CD4-positive, alpha-beta T cell (primary cell): ENCODE results near the gene FHOD3. TPM values are rescaled to one million over a fixed set of nuclear protein-coding genes. Genes with fewer than 3 reads are reported as not detected.

ENCODE experiments used
- ATAC-seq: fragments of 200-7000 bp; cut with Tn5 transposase; one replicate; pipeline ENCODE4 v1.10.0; 2022; ENCODE audit warnings: mild to moderate bottlenecking; ENCODE audit not compliant: poor library complexity
- CTCF ChIA-PET: fragments of 350-600 bp; sonication (Branson Sonifier 250); formaldehyde crosslinking; loops from one replicate; lab custom pipeline; 2021; ENCODE audit warnings: antibody characterized with exemption, inconsistent platforms; lab: Charles Lee
- POLR2A ChIA-PET: fragments of 350-600 bp; sonication (Branson Sonifier 250); formaldehyde crosslinking; loops from one replicate; lab custom pipeline; 2021; ENCODE audit warnings: antibody characterized with exemption, inconsistent platforms; lab: Charles Lee
- DNase-seq, 14 experiments: peaks; one replicate each; pipeline ENCODE4 v3.0.0-alpha.2; 2013 to 2020; ENCODE audit warnings: mixed read lengths in 2 of 14
- H3K27ac ChIP-seq, 2 donors: one replicate each; pipeline versions ENCODE4 v1.5.1 to v1.7.0; 2013; ENCODE audit warnings: low read length in 2 of 2, low read depth in 1 of 2, mild to moderate bottlenecking in 1 of 2
- H3K27me3 ChIP-seq, 2 experiments: 1 replicate in 1 of 2; 2 replicates in 1 of 2; pipeline versions ENCODE4 v1.6.1 to v1.7.0; 2013; ENCODE audit warnings: low read length in 2 of 2, control low read depth in 1 of 2, mild to moderate bottlenecking in 1 of 2, moderate library complexity in 1 of 2; ENCODE audit not compliant: insufficient read depth in 2 of 2, control insufficient read depth in 1 of 2
- H3K36me3 ChIP-seq: one replicate; pipeline ENCODE4 v1.6.1; 2013; ENCODE audit warnings: low read length, control low read depth; ENCODE audit not compliant: insufficient read depth
- H3K4me1 ChIP-seq: one replicate; pipeline ENCODE4 v1.6.1; 2013; ENCODE audit warnings: low read length, control low read depth; ENCODE audit not compliant: insufficient read depth
- H3K4me3 ChIP-seq: one replicate; pipeline ENCODE4 v1.5.1; 2013; ENCODE audit warnings: mild to moderate bottlenecking, low read length, moderate library complexity
- H3K9me3 ChIP-seq, 2 experiments: 1 replicate in 1 of 2; 2 replicates in 1 of 2; pipeline versions ENCODE4 v1.6.1 to v1.7.0; 2013; ENCODE audit warnings: low read length in 2 of 2, mild to moderate bottlenecking in 2 of 2, control low read depth in 1 of 2, moderate library complexity in 1 of 2; ENCODE audit not compliant: control insufficient read depth in 1 of 2, insufficient read depth in 1 of 2
- H3K27ac Mint-ChIP-seq: one replicate; pipeline ENCODE4 v1.8.0; 2020; ENCODE audit warnings: mixed read lengths
- H3K27me3 Mint-ChIP-seq: one replicate; pipeline ENCODE4 v1.8.0; 2021; ENCODE audit warnings: mixed read lengths
- H3K36me3 Mint-ChIP-seq: one replicate; pipeline ENCODE4 v1.8.0; 2021; ENCODE audit warnings: low read depth, mixed read lengths
- H3K4me1 Mint-ChIP-seq: one replicate; pipeline ENCODE4 v1.8.0; 2021; ENCODE audit warnings: low read depth, mixed read lengths
- H3K4me3 Mint-ChIP-seq: one replicate; pipeline ENCODE4 v1.8.0; 2020; ENCODE audit warnings: mild to moderate bottlenecking, mixed read lengths
- H3K9me3 Mint-ChIP-seq: one replicate; pipeline ENCODE4 v1.8.0; 2020; ENCODE audit warnings: mixed read lengths
- intact Hi-C, 2 experiments: fragments of 100-400 bp; cut with DNase I in 1 of 2; cut with micrococcal nuclease in 1 of 2; formaldehyde crosslinking; loops; one replicate each; pipeline versions ENCODE4 v1.15.1 to v1.9.0; 2023 to 2025; cut with DNase I, micrococcal nuclease
- total RNA-seq, 174 experiments: library from RNA in 2 of 174; stranded (reverse) in 2 of 174; gene quantifications; one replicate each; pipeline ENCODE4 v1.2.3 and lab custom pipeline; 2021 to 2026
- TF ChIP-seq, protein P1 (sequence below): fragments of 200-600 bp; IDR thresholded peaks from one replicate; pipeline ENCODE4 v1.8.0; 2022; ENCODE audit warnings: antibody characterized with exemption, mild to moderate bottlenecking

The FHOD3 gene
- total RNA-seq, 2 experiments from 2014 or later, result not detected

DNA sequence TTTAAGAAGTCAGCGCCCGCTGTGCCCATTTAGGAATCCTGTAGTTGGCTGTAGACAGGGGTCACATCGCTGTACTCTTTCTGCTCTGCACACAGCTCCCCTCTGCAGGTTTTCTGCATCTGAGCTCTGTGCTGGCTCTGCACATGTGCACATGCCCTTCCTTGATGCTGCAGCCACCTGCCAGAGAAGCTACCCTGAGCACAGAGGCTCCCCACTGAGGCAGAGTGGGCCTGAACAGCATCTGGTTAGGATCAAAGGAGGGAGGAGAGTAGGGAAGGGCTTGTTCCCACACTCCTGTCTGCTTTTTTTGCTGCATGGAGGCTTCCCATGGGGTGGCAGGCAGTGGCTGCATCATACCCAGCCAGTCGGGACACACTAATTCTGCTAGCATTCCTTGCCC, 238.9 kb downstream of the FHOD3 start:
- CTCF ChIA-PET, result no interaction called here
- Mint-ChIP-seq H3K9me3 (no peaks in the 10 kb centered on the region), H3K27ac (no peak overlapping the region), H3K36me3 (no peaks in the 10 kb centered on the region), H3K4me1 (peaks cover 18% of the 10 kb centered on the region), H3K4me3 (no peak overlapping the region), H3K27me3 (no peaks in the 10 kb centered on the region)
- Histone ChIP-seq H3K36me3 (no peaks in the 10 kb centered on the region), H3K9me3 (peaks cover 0 to 4% of the 10 kb centered on the region in 2 experiments), H3K27me3 (no peaks in the 10 kb centered on the region), H3K4me1 (no peaks in the 10 kb centered on the region), H3K27ac (no peak overlapping the region), H3K4me3 (no peak overlapping the region)
- ATAC-seq (no peak), DNase-seq (no peak)
- POLR2A ChIA-PET, result no interaction called here
- intact Hi-C loops, result no loop called here
- TF ChIP-seq, protein P1, sequence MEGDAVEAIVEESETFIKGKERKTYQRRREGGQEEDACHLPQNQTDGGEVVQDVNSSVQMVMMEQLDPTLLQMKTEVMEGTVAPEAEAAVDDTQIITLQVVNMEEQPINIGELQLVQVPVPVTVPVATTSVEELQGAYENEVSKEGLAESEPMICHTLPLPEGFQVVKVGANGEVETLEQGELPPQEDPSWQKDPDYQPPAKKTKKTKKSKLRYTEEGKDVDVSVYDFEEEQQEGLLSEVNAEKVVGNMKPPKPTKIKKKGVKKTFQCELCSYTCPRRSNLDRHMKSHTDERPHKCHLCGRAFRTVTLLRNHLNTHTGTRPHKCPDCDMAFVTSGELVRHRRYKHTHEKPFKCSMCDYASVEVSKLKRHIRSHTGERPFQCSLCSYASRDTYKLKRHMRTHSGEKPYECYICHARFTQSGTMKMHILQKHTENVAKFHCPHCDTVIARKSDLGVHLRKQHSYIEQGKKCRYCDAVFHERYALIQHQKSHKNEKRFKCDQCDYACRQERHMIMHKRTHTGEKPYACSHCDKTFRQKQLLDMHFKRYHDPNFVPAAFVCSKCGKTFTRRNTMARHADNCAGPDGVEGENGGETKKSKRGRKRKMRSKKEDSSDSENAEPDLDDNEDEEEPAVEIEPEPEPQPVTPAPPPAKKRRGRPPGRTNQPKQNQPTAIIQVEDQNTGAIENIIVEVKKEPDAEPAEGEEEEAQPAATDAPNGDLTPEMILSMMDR, result no peak

DNA sequence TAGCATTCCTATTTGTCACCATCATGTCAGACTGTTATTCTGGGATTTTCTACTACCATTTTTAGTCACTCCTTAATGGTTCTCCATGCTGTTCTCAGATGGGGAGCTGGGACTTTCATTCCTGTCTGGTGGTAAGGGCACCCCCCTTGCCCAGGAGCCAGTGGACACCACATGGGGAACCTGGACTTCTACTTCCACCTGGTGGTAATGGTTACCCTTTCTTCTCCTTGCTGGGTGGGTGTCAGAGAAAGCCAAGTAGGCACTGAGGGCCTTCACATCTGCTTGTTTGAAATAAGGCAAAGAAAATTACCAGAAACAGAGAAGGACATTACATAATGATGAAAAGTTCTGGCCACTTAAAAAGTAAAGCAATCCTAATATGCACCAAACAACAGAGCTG, 239.8 kb downstream of the FHOD3 start:
- intact Hi-C loops, result no loop called here
- Histone ChIP-seq H3K4me3 (no peak overlapping the region), H3K36me3 (no peaks in the 10 kb centered on the region), H3K27ac (no peak overlapping the region), H3K4me1 (no peaks in the 10 kb centered on the region), H3K9me3 (no peaks in the 10 kb centered on the region), H3K27me3 (no peaks in the 10 kb centered on the region)
- H3K4me3 Mint-ChIP-seq, result no peak overlapping the region
- no peak for DNase-seq
- ATAC-seq, result no peak
- H3K27me3 Mint-ChIP-seq, result no peaks in the 10 kb centered on the region
- POLR2A ChIA-PET, result no interaction called here
- H3K4me1 Mint-ChIP-seq, result peaks cover 18% of the 10 kb centered on the region
- no peaks in the 10 kb centered on the region for H3K9me3 Mint-ChIP-seq
- H3K36me3 Mint-ChIP-seq, result no peaks in the 10 kb centered on the region
- CTCF ChIA-PET, result no interaction called here
- TF ChIP-seq, protein P1, result no peak
- H3K27ac Mint-ChIP-seq, result no peak overlapping the region

DNA sequence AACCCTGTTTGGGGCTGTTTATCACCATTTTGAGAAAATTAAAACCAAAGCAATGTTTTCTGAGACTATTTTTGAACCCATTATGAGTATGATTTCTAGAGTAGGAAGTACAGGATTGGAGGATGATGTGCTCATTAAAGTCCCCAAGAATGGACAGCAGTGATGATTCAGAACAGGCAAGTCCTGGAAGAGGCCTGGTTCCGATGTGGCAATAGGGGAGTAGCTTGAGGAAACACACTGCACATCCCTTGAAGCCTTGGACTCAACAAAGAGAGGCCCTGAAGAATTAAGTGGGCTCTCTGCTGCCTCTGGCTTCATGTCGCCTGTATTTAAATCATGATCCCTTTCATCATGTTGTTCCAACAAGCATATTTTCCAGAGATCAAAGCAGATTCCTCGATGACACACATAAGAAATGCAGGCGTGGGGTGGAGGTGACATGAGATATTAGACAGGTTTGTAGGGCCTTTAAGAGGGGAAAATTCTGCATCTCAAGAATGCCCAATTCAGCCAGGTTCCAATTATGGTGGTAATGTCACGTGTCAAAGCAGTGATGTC, 242.2 kb downstream of the FHOD3 start:
- Histone ChIP-seq H3K9me3 (peaks cover 0 to 6% of the 10 kb centered on the region in 2 experiments), H3K36me3 (no peaks in the 10 kb centered on the region), H3K27ac (no peak overlapping the region), H3K4me3 (no peak overlapping the region), H3K27me3 (no peaks in the 10 kb centered on the region), H3K4me1 (no peaks in the 10 kb centered on the region)
- ChIA-PET CTCF (no interaction called here), POLR2A (no interaction called here)
- no peak for DNase-seq
- intact Hi-C loops, result no loop called here
- Mint-ChIP-seq H3K4me1 (peaks cover 6% of the 10 kb centered on the region), H3K9me3 (no peaks in the 10 kb centered on the region), H3K27me3 (no peaks in the 10 kb centered on the region), H3K36me3 (no peaks in the 10 kb centered on the region), H3K4me3 (no peak overlapping the region), H3K27ac (no peak overlapping the region)
- TF ChIP-seq, protein P1, result no peak
- no peak for ATAC-seq
